Ovary (tissue), 9 donors: Measurements from ENCODE around the gene PRKCE. TPM values are rescaled to one million over a fixed set of nuclear protein-coding genes. Genes with fewer than 3 reads are reported as not detected.
A peak's percentile ranks its signal among the peaks of the same experiment; 100 is the strongest.

Experiments used
- DNase-seq, 5 donors: peaks; one replicate each; pipeline ENCODE4 v3.0.0-alpha.2; 2019 to 2020
- H3K27ac ChIP-seq, 2 donors: fragments of 200-600 bp; one replicate each; pipeline versions ENCODE4 v1.5.1 to v1.8.0; 2019 to 2022
- H3K27me3 ChIP-seq: fragments of 200-600 bp; one replicate; pipeline ENCODE4 v1.8.0; 2022
- H3K36me3 ChIP-seq: fragments of 200-600 bp; sonication (generic); one replicate; pipeline ENCODE4 v1.5.1; 2019
- H3K4me1 ChIP-seq: one replicate; pipeline ENCODE4 v1.8.1; 2013; ENCODE audit warnings: mild to moderate bottlenecking, moderate library complexity; ENCODE audit not compliant: insufficient read depth
- H3K4me3 ChIP-seq: fragments of 200-600 bp; sonication (generic); one replicate; pipeline ENCODE4 v1.5.1; 2017
- H3K9me3 ChIP-seq, 2 donors: fragments of 200-600 bp in 1 of 2; sonication (generic) in 1 of 2; one replicate each; pipeline versions ENCODE4 v1.5.1 to v1.8.1; 2013 to 2019; ENCODE audit warnings: mild to moderate bottlenecking in 1 of 2, moderate library complexity in 1 of 2
- CTCF ChIP-seq, 3 donors: fragments of 450-650 bp in 2 of 3; fragments of 200-600 bp in 1 of 3; IDR thresholded peaks; one replicate each; pipeline versions ENCODE4 v1.5.1 to v1.8.0; 2016 to 2022; ENCODE audit warnings: antibody characterized with exemption in 3 of 3, mild to moderate bottlenecking in 1 of 3
- EP300 ChIP-seq: sonication (generic); formaldehyde crosslinking; IDR thresholded peaks from one replicate; pipeline ENCODE4 v1.6.1; 2017; ENCODE audit warnings: antibody characterized with exemption
- POLR2A ChIP-seq: fragments of 450-650 bp; IDR thresholded peaks from one replicate; pipeline ENCODE4 v1.6.1; 2017; ENCODE audit warnings: antibody characterized with exemption, mild to moderate bottlenecking, moderate library complexity
- WGBS, 3 donors: extraction: QIAGEN DNeasy Blood & Tissue Kit in 1 of 3; methylation state at CpG; one replicate each; pipeline versions ENCODE4 v1.1.5 to v1.1.7; 2013 to 2017; 5-methylcytosine and 5-hydroxymethylcytosine counted together
- intact Hi-C, 4 donors: fragments of 100-400 bp; cut with DNase I; formaldehyde crosslinking; loops; one replicate each; pipeline versions ENCODE4 v1.11.0 to v1.15.1; 2022 to 2023
- polyA plus RNA-seq, 2 donors: library from polyadenylated mRNA; stranded (reverse); fragments of 200-250 nt in 1 of 2; fragments of 350-450 nt in 1 of 2; fragmentation: Illumina TruSeq in 1 of 2; extraction: RNeasy Lipid Tissue Mini Kit (QIAGEN cat#74804) in 1 of 2; gene quantifications; one replicate each; pipeline ENCODE4 v1.2.3, GENCODE V29; 2013 to 2014
- total RNA-seq, 7 donors: library from RNA; depleted of rRNA in 2 of 7; stranded (reverse); fragments of >200 nt in 2 of 7; fragmentation: NEBNext Ultra II Directional in 3 of 7; extraction: Animal tissue kit (Norgen Biotek cat#: 25700) in 3 of 7; gene quantifications; one replicate each; pipeline versions ENCODE4 v1.1.0 to v1.2.4, GENCODE V29; 2016 to 2023
- donor health status: DM: no; HTN: no; CAD: no; lungs with moderate emphysema.
- donor health status: DM: no; HTN: no; CAD: no.
- donor health status: Bipolar disorder and iron deficiency.
- donor health status: DM: yes; HTN: yes; CAD: no.
- donor health status: DM: no; HTN: no; CAD: no.
- donor health status: DM: yes; HTN: yes; CAD: no.

Gene PRKCE
- total and polyA plus RNA-seq, 9 donors, result 3.1 to 22.8 (median 12.8) TPM

GRCh38 chr2:45736757-45737704, 85.6 kb downstream of the PRKCE start:
- 62 to 66% (median 64%) methylated on average over 27 of the region's 27 CpGs for WGBS, 3 donors
- peak in 1 of 5 donors; percentile 26 for DNase-seq
- H3K27me3 ChIP-seq, result no peaks in the 10 kb centered on the region
- TF ChIP-seq EP300, result no peak
- no peak for TF ChIP-seq CTCF (IDR thresholded peaks at IDR 0.05)
- no peak for TF ChIP-seq POLR2A
- intact Hi-C loops, result no loop called here
- no peaks in the 10 kb centered on the region for H3K9me3 ChIP-seq
- H3K36me3 ChIP-seq, result no peaks in the 10 kb centered on the region
- peaks cover 2% of the 10 kb centered on the region for H3K4me1 ChIP-seq
- H3K4me3 ChIP-seq, result no peak overlapping the region
- no peak overlapping the region for H3K27ac ChIP-seq

- DNase-seq, result no peak
- TF ChIP-seq POLR2A, result no peak
- peaks cover 6% of the 10 kb centered on the region for H3K4me1 ChIP-seq
- intact Hi-C loops, result no loop called here
- H3K9me3 ChIP-seq, result no peaks in the 10 kb centered on the region
- H3K4me3 ChIP-seq, result no peak overlapping the region
- no peak overlapping the region for H3K27ac ChIP-seq
- no peaks in the 10 kb centered on the region for H3K36me3 ChIP-seq
- H3K27me3 ChIP-seq, result no peaks in the 10 kb centered on the region
Observed at GRCh38 chr2:45739796-45740485, 88.5 kb downstream of the PRKCE start.

- no peak overlapping the region for H3K27ac ChIP-seq
- peaks cover 6% of the 10 kb centered on the region for H3K4me1 ChIP-seq
- intact Hi-C loops, result no loop called here
- no peaks in the 10 kb centered on the region for H3K9me3 ChIP-seq
- no peak overlapping the region for H3K4me3 ChIP-seq
- DNase-seq, result peak in 1 of 5 donors; percentile 43
- TF ChIP-seq POLR2A, result no peak
- no peaks in the 10 kb centered on the region for H3K36me3 ChIP-seq
- 54 to 63% (median 63%) methylated on average over 6 to 7 of the region's 7 CpGs for WGBS, 3 donors
- H3K27me3 ChIP-seq, result no peaks in the 10 kb centered on the region
Observed at GRCh38 chr2:45741161-45741850, 89.8 kb downstream of the PRKCE start.

GRCh38 chr2:45743531-45744396, 92.3 kb downstream of the PRKCE start:
- intact Hi-C loops, result no loop called here
- Histone ChIP-seq H3K9me3 (no peaks in the 10 kb centered on the region), H3K4me3 (no peak overlapping the region), H3K27ac (no peak overlapping the region), H3K27me3 (no peaks in the 10 kb centered on the region), H3K4me1 (peaks cover 4% of the 10 kb centered on the region), H3K36me3 (no peaks in the 10 kb centered on the region)
- peak in 1 of 5 donors; percentile 32 for DNase-seq
- TF ChIP-seq CTCF (IDR thresholded peaks at IDR 0.05) (no peak), EP300 (no peak), POLR2A (no peak)
- WGBS, 3 donors, result 31 to 52% (median 47%) methylated on average over 12 of the region's 12 CpGs
